ENCODE results near the gene RAPGEF6.
"Not testable (repeated sequence)": the region's sequence is repeated elsewhere in the genome, so short reads cannot be mapped to it uniquely, and the experiment has no call there.

Gene RAPGEF6

GRCh38 chr5:131413605-131414559 lies 221.1 kb downstream of the RAPGEF6 start:
- peak; percentile 42 for DNase-seq (ENCODE audit: low spot score)

GRCh38 chr5:131406975-131407638 lies 227.9 kb downstream of the RAPGEF6 start:
- TF ChIP-seq CTCF (IDR thresholded peaks at IDR 0.05; ENCODE audit: extremely low read depth, missing control alignments) = no peak
- no peak for DNase-seq (ENCODE audit: low spot score)

More at GRCh38 chr5:131413605-131414559, 221.1 kb downstream of the RAPGEF6 start:
- TF ChIP-seq CTCF (IDR thresholded peaks at IDR 0.05; ENCODE audit: extremely low read depth, missing control alignments) = no peak

DNA sequence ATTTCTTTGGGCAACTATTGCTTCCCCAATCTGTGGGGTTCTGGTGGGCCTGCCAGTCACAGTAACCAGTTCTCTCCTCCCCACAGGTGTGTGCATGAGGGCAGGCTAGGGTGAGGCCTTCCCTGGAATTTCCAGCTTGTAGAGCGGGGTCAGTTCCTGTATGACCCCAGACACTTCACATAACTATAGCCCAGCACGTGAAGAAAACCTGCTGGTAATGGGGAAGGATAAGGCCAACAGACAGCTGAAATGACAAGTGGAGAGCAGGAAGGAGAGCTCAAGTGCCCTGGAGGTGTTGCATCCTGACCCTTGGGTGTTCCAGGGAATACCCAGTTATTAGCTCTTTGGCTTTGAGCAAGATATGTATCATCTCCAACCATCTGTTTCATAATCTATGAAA lies 229.0 kb downstream of the RAPGEF6 start:
- no peak for TF ChIP-seq CTCF (IDR thresholded peaks at IDR 0.05; ENCODE audit: extremely low read depth, missing control alignments)
- DNase-seq (ENCODE audit: low spot score) = no peak

- TF ChIP-seq CTCF (IDR thresholded peaks at IDR 0.05; ENCODE audit: extremely low read depth, missing control alignments) = no peak
- DNase-seq (ENCODE audit: low spot score) = no peak
Measured at GRCh38 chr5:131405674-131406073, 229.4 kb downstream of the RAPGEF6 start.

- DNase-seq (ENCODE audit: low spot score) = no peak
- no peak for TF ChIP-seq CTCF (IDR thresholded peaks at IDR 0.05; ENCODE audit: extremely low read depth, missing control alignments)
Measured at GRCh38 chr5:131400585-131400984, 234.4 kb downstream of the RAPGEF6 start.

DNA sequence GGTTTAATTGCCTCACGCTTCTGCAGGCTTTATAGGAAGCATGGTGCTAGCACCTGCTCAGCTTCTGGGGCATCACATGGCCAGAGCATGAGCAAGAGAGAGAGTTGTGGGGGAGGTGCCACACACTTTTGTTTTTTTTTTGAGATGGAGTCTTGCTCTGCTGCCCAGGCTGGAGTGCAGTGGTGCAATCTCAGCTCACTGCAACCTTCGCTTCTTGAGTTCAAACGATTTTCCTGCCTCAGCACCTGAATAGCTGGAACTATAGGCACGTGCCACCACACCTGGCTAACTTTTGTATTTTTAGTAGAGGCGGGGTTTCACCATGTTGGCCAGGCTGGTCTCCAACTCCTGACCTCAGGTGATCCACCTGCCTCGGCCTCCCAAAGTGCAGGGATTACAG lies 236.0 kb downstream of the RAPGEF6 start:
- not testable (repeated sequence) for DNase-seq (ENCODE audit: low spot score)

- DNase-seq (ENCODE audit: low spot score) = no peak
- no peak for TF ChIP-seq CTCF (IDR thresholded peaks at IDR 0.05; ENCODE audit: extremely low read depth, missing control alignments)
Measured at GRCh38 chr5:131396630-131397273, 238.3 kb downstream of the RAPGEF6 start.

Data from GM20000 (cell line).